ENCODE results near the gene PKD1L1. TPM values are rescaled to one million over a fixed set of nuclear protein-coding genes. Genes with fewer than 3 reads are reported as not detected.

The PKD1L1 gene
- total RNA-seq, 1 donor from 2014 or later: 0.17 TPM

- peak within 1 kb of the TSS; percentile 99 for H3K4me3 Mint-ChIP-seq
- peak within 1 kb of the TSS; percentile 94 for H3K27ac Mint-ChIP-seq
- TF ChIP-seq CTCF (conservative IDR thresholded peaks at IDR 0.05): no peak
- DNase-seq (ENCODE audit: extremely low spot score, unreplicated experiment): peak; percentile 84
- no peaks in the 10 kb centered on the region for H3K27me3 Mint-ChIP-seq
- H3K36me3 Mint-ChIP-seq: peaks cover 22% of the 10 kb centered on the region
- no peaks in the 10 kb centered on the region for H3K9me3 Mint-ChIP-seq
- peaks cover 15% of the 10 kb centered on the region for H3K4me1 Mint-ChIP-seq (ENCODE audit: unreplicated experiment)
Observed at GRCh38 chr7:47979145-47979831, 31.0 kb upstream of the PKD1L1 start, which contains the start of gene HUS1. HUS1 (minus strand) TSS chr7:47979615; CDS start chr7:47979519, 96 bp downstream.

- H3K27ac Mint-ChIP-seq: peak overlapping the region; percentile 94
- no peak for DNase-seq (ENCODE audit: extremely low spot score, unreplicated experiment)
- peak overlapping the region; percentile 99 for H3K4me3 Mint-ChIP-seq
- H3K9me3 Mint-ChIP-seq: no peaks in the 10 kb centered on the region
- no peak for TF ChIP-seq CTCF (conservative IDR thresholded peaks at IDR 0.05)
- no peaks in the 10 kb centered on the region for H3K27me3 Mint-ChIP-seq
- peaks cover 25% of the 10 kb centered on the region for H3K36me3 Mint-ChIP-seq
- peaks cover 15% of the 10 kb centered on the region for H3K4me1 Mint-ChIP-seq (ENCODE audit: unreplicated experiment)
Observed at GRCh38 chr7:47978790-47979144, 30.5 kb upstream of the PKD1L1 start.

GRCh38 chr7:47973739-47974138 is 25.5 kb upstream of the PKD1L1 start:
- H3K9me3 Mint-ChIP-seq: no peaks in the 10 kb centered on the region
- peaks cover 33% of the 10 kb centered on the region for H3K4me1 Mint-ChIP-seq (ENCODE audit: unreplicated experiment)
- H3K4me3 Mint-ChIP-seq: no peak overlapping the region
- H3K27ac Mint-ChIP-seq: no peak overlapping the region
- H3K27me3 Mint-ChIP-seq: no peaks in the 10 kb centered on the region
- TF ChIP-seq CTCF (conservative IDR thresholded peaks at IDR 0.05): no peak
- H3K36me3 Mint-ChIP-seq: peaks cover 57% of the 10 kb centered on the region
- DNase-seq (ENCODE audit: extremely low spot score, unreplicated experiment): no peak

- Mint-ChIP-seq H3K36me3 (peaks cover 64% of the 10 kb centered on the region), H3K4me3 (peak overlapping the region; percentile 45), H3K4me1 (ENCODE audit: unreplicated experiment) (peaks cover 25% of the 10 kb centered on the region), H3K27me3 (no peaks in the 10 kb centered on the region), H3K27ac (peak overlapping the region; percentile 68), H3K9me3 (no peaks in the 10 kb centered on the region)
- TF ChIP-seq CTCF (conservative IDR thresholded peaks at IDR 0.05): no peak
- no peak for DNase-seq (ENCODE audit: extremely low spot score, unreplicated experiment)
Observed at GRCh38 chr7:47970761-47971160, 22.5 kb upstream of the PKD1L1 start.

DNA sequence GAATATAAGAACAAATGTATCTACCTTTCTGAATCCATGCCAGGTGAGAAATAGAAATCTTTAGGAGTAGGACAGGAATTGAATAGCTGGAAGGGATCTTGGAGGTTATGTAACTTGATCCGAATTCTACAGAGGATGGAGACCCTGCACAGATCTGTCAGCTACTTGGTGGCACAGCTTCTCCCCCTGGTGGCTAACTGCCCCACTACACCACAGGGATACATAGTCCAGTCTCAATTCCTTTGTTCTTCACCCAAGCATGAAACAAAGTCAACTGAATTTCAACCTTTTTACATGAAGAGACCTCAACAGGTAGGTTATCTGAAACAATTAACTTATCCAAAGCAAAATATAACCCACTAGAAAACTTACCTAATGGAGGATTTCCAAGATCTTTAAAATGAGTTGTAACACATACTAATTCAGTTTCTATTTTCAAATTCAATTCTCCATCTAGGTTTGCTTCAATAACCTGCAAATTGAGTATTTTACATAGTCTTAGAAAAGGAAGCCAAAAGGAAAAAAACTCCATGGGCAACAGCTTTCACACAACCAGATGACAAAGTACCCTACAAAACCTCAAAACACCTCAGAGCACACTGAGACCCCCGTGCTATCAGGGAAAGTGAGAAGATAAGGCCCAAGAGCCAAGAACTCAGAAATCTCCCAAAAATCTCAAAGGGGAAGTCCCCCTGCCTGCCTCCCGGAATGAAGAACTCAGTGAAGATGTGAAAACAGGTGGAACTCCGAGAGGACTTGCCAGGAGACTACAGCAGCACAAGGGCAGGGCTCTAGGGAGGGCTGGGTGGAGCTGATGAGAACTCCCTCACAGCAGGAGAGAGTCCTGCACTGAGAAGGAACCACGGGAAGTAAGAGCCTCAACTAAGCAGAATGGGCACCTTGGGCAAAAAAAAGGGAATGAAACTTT is 20.8 kb upstream of the PKD1L1 start:
- Mint-ChIP-seq H3K27me3 (no peaks in the 10 kb centered on the region), H3K36me3 (peaks cover 67% of the 10 kb centered on the region), H3K4me1 (ENCODE audit: unreplicated experiment) (peaks cover 25% of the 10 kb centered on the region), H3K4me3 (peak overlapping the region; percentile 9), H3K27ac (peak overlapping the region; percentile 68), H3K9me3 (no peaks in the 10 kb centered on the region)
- DNase-seq (ENCODE audit: extremely low spot score, unreplicated experiment): no peak
- peak; percentile 97 for TF ChIP-seq CTCF (conservative IDR thresholded peaks at IDR 0.05)

All from type B pancreatic cell (in vitro differentiated cells).